GM12878 (cell line): ENCODE measurements around the gene ARID4B. TPM values are rescaled to one million over a fixed set of nuclear protein-coding genes. Genes with fewer than 3 reads are reported as not detected.

Experiments
- ATAC-seq: fragments of 200-7000 bp; cut with Tn5 transposase; 3 replicates; pipeline ENCODE4 v1.9.1; 2020; ENCODE audit warnings: mild to moderate bottlenecking, moderate library complexity
- BruUV-seq: library from RNA; stranded (reverse); fragments of 400-500 nt; replicated peaks from 2 replicates; lab custom pipeline; 2021; lab: Mats Ljungman, UMichigan
- CTCF ChIA-PET: fragments of 300-600 bp; sonication (Branson Sonifier 250); formaldehyde crosslinking; extraction: SDS; loops from one replicate; lab custom pipeline; 2021; ENCODE audit warnings: inconsistent platforms; lab: Yijun Ruan, JAX
- POLR2A ChIA-PET: fragments of 350-600 bp; formaldehyde crosslinking; extraction: SDS; loops from one replicate; lab custom pipeline; 2021; ENCODE audit warnings: inconsistent platforms; lab: Charles Lee
- RAD21 ChIA-PET: fragments of 300-600 bp; sonication (Branson Sonifier 250); formaldehyde crosslinking; loops from one replicate; lab custom pipeline; 2023; ENCODE audit warnings: antibody characterized with exemption; ENCODE audit not compliant: unreplicated experiment; lab: Charles Lee
- SMC1A ChIA-PET: fragments of 300-600 bp; sonication (Branson Sonifier 250); formaldehyde crosslinking; loops from one replicate; lab custom pipeline; 2023; ENCODE audit not compliant: unreplicated experiment, uncharacterized antibody; lab: Charles Lee
- DNase-seq: peaks from one replicate; pipeline ENCODE4 v3.0.0-alpha.2; 2011; ENCODE audit warnings: low read depth, low spot score
- FAIRE-seq: peaks from 3 replicates; lab custom pipeline; 2011; peaks lifted over from hg19 to GRCh38; lab: Jason Lieb, UNC
- H2AFZ ChIP-seq: 2 replicates; pipeline ENCODE4 v1.6.0; 2011; ENCODE audit warnings: low read depth, low read length, control low read depth; ENCODE audit not compliant: control insufficient read depth
- H3K27ac ChIP-seq: 2 replicates; pipeline ENCODE4 v1.5.1; 2011; ENCODE audit warnings: control low read depth; ENCODE audit not compliant: control insufficient read depth, insufficient read depth
- H3K27me3 ChIP-seq, 2 experiments: replicated peaks in 1 of 2; 2 replicates each; pipeline versions ENCODE4 v1.6.0 to v1.6.1; 2011; ENCODE audit warnings: low read length in 1 of 2; ENCODE audit not compliant: control insufficient read depth in 2 of 2, insufficient read depth in 2 of 2
- H3K36me3 ChIP-seq, 2 experiments: 2 replicates each; pipeline ENCODE4 v1.5.1; 2011; ENCODE audit warnings: low read length in 1 of 2; ENCODE audit not compliant: control insufficient read depth in 2 of 2, insufficient read depth in 2 of 2
- H3K4me1 ChIP-seq: 2 replicates; pipeline ENCODE4 v1.6.1; 2011; ENCODE audit warnings: mild to moderate bottlenecking, low read length, moderate library complexity, mixed read lengths; ENCODE audit not compliant: control insufficient read depth, insufficient read depth
- H3K4me2 ChIP-seq: 2 replicates; pipeline ENCODE4 v1.6.0; 2011; ENCODE audit warnings: control low read depth; ENCODE audit not compliant: control insufficient read depth, insufficient read depth
- H3K4me3 ChIP-seq: fragments of 200-600 bp; sonication (generic); 2 replicates; pipeline ENCODE4 v1.5.1; 2016
- H3K79me2 ChIP-seq: 2 replicates; pipeline ENCODE4 v1.6.0; 2011; ENCODE audit warnings: low read length; ENCODE audit not compliant: control insufficient read depth, insufficient read depth
- H3K9ac ChIP-seq: 2 replicates; pipeline ENCODE4 v1.8.0; 2011; ENCODE audit warnings: low read length, control low read depth, mixed read lengths; ENCODE audit not compliant: control insufficient read depth, insufficient read depth
- H3K9me3 ChIP-seq: replicated peaks from 3 replicates; pipeline ENCODE4 v1.5.1; 2011; ENCODE audit warnings: mild to moderate bottlenecking, low read length; ENCODE audit not compliant: control insufficient read depth, insufficient read depth
- H4K20me1 ChIP-seq: 2 replicates; pipeline ENCODE4 v1.6.0; 2011; ENCODE audit not compliant: control insufficient read depth, insufficient read depth
- CREM ChIP-seq: IDR thresholded peaks from 2 replicates; pipeline ENCODE4 v1.6.1; 2014; ENCODE audit warnings: antibody characterized with exemption, low read depth
- ETV6 ChIP-seq, 2 experiments: fragments of 450-650 bp in 1 of 2; IDR thresholded peaks in 1 of 2; conservative IDR thresholded peaks in 1 of 2; 2 replicates each; pipeline ENCODE4 v1.6.1; 2014; ENCODE audit warnings: antibody characterized with exemption in 1 of 2, borderline replicate concordance in 1 of 2, low read depth in 1 of 2, mild to moderate bottlenecking in 1 of 2, moderate library complexity in 1 of 2
- IKZF1 ChIP-seq: fragments of 450-650 bp; conservative IDR thresholded peaks from 2 replicates; pipeline ENCODE4 v1.6.1; 2017; ENCODE audit warnings: antibody characterized with exemption, mild to moderate bottlenecking
- IKZF2 ChIP-seq, 2 experiments: fragments of 450-650 bp; IDR thresholded peaks; 2 replicates each; pipeline ENCODE4 v1.6.1; 2017; ENCODE audit warnings: mild to moderate bottlenecking in 2 of 2, moderate library complexity in 2 of 2
- JUND ChIP-seq: IDR thresholded peaks from 2 replicates; pipeline ENCODE4 v1.6.1; 2012; ENCODE audit warnings: low read depth, mild to moderate bottlenecking, low read length, improper control_type of control experiment, moderate library complexity
- MYC ChIP-seq: IDR thresholded peaks from 2 replicates; pipeline ENCODE4 v1.6.1; 2011; ENCODE audit warnings: mild to moderate bottlenecking, low read length, moderate library complexity, inconsistent platforms; ENCODE audit not compliant: insufficient read depth, insufficient replicate concordance, insufficient read length, severe bottlenecking
- POLR2AphosphoS2 ChIP-seq: IDR thresholded peaks from 2 replicates; pipeline ENCODE4 v1.6.1; 2011; ENCODE audit warnings: low read depth, mild to moderate bottlenecking, low read length, improper control_type of control experiment, moderate library complexity
- SPI1 ChIP-seq: IDR thresholded peaks from 2 replicates; pipeline ENCODE4 v1.6.1; 2011; ENCODE audit warnings: low read depth, mild to moderate bottlenecking, low read length, moderate library complexity, borderline replicate concordance; ENCODE audit not compliant: insufficient read depth
- WGBS: methylation state at CpG from one replicate; pipeline ENCODE4 v1.1.6; 2016; ENCODE audit warnings: low lambda C conversion rate; ENCODE audit not compliant: insufficient replicate concordance, insufficient coverage; ENCODE audit errors: missing lambda C conversion rate; 5-methylcytosine and 5-hydroxymethylcytosine counted together
- in situ Hi-C: fragments of 300-500 bp; cut with MboI; formaldehyde crosslinking; loops from 9 replicates; pipeline ENCODE4 v1.14.3; 2018; ENCODE audit warnings: mixed read lengths
- intact Hi-C: fragments of 100-400 bp; cut with micrococcal nuclease; formaldehyde crosslinking; loops from one replicate; pipeline ENCODE4 v1.14.2; 2022; ENCODE audit not compliant: unreplicated experiment
- polyA plus RNA-seq, 11 experiments: library from polyadenylated mRNA; depleted of rRNA in 4 of 11; unstranded in 6 of 11; stranded (reverse) in 5 of 11; fragments of >200 nt; fragmentation: Nextera tagmentation in 4 of 11; fragmentation: Illumina TruSeq in 1 of 11; extraction: Ambion mirVana in 4 of 11; extraction: Trizol in 1 of 11; gene quantifications; 1 replicate in 1 of 11; 2 replicates in 10 of 11; pipeline versions ENCODE4 v1.2.1 to v1.2.3, GENCODE V29; 2011 to 2016; ENCODE audit warnings: inconsistent platforms in 2 of 11, missing spikeins in 2 of 11, low read depth in 1 of 11
- total RNA-seq, 4 experiments: library from RNA; depleted of rRNA in 3 of 4; stranded (reverse); fragments of >200 nt in 3 of 4; fragmentation: Illumina TruSeq in 1 of 4; extraction: Trizol in 1 of 4; gene quantifications; 2 replicates each; pipeline versions ENCODE4 v1.2.1 to v1.2.3, GENCODE V29; 2013 to 2021
- TF ChIP-seq, protein P1 (sequence below): fragments of 450-650 bp; IDR thresholded peaks from 2 replicates; pipeline ENCODE4 v1.6.1; 2017; ENCODE audit warnings: low read depth, mild to moderate bottlenecking, moderate library complexity
- TF ChIP-seq, protein P2 (sequence below): IDR thresholded peaks from 2 replicates; pipeline ENCODE4 v1.6.1; 2012; ENCODE audit warnings: mild to moderate bottlenecking, low read depth, low read length
- TF ChIP-seq, protein P3 (sequence below): IDR thresholded peaks from 2 replicates; pipeline ENCODE4 v1.6.1; 2012; ENCODE audit warnings: low read depth, low read length, improper control_type of control experiment
- TF ChIP-seq, protein P4 (sequence below): fragments of 450-650 bp; IDR thresholded peaks from 2 replicates; pipeline ENCODE4 v1.6.1; 2018; ENCODE audit warnings: borderline replicate concordance, mild to moderate bottlenecking; ENCODE audit not compliant: partially characterized antibody

The ARID4B gene
- total and polyA plus RNA-seq, 10 of the 15 experiments (the other 5 are each of a cell fraction or from before 2014, with no cell fraction given), result 13.6 to 39.1 (median 28.0) TPM

DNA sequence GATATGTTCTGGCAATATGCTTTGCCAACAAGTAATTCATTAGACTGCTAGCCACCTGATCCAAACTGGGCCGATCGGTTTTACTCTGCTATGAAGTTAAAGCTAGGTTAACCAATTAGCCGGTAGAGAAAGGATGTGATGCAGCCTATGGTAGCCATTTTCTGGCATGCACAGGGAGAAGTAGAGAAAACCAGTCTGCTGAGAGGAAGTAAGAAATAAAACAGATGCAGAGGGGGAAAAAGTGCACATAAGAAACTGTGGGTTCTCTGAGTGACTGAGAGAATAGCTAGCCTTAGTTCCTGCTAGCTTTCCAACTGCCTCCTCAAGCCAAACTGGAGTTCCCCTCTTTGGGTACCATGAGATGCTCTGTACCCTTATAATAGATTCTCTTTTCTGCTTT is 52.8 kb downstream of the ARID4B start (continued):
- peak in 1 of 2 experiments; percentile 55; a peak in 1 of 4 replicates for TF ChIP-seq ETV6 (conservative IDR thresholded peaks at IDR 0.05 in 1 of 2, IDR thresholded peaks at IDR 0.05 in 1 of 2; ENCODE audit: borderline replicate concordance in 1 of 2, low read depth in 1 of 2)
- no peak for TF ChIP-seq JUND
- peak; percentile 48; the same call in 1 of the 2 replicates for TF ChIP-seq SPI1
- TF ChIP-seq IKZF2 (IDR thresholded peaks at IDR 0.05), result peak in 1 of 2 experiments; percentile 14; a peak in 1 of 4 replicates
- TF ChIP-seq, protein P1, sequence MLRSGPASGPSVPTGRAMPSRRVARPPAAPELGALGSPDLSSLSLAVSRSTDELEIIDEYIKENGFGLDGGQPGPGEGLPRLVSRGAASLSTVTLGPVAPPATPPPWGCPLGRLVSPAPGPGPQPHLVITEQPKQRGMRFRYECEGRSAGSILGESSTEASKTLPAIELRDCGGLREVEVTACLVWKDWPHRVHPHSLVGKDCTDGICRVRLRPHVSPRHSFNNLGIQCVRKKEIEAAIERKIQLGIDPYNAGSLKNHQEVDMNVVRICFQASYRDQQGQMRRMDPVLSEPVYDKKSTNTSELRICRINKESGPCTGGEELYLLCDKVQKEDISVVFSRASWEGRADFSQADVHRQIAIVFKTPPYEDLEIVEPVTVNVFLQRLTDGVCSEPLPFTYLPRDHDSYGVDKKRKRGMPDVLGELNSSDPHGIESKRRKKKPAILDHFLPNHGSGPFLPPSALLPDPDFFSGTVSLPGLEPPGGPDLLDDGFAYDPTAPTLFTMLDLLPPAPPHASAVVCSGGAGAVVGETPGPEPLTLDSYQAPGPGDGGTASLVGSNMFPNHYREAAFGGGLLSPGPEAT, result peak; percentile 33; the same call in 1 of the 2 replicates

DNA sequence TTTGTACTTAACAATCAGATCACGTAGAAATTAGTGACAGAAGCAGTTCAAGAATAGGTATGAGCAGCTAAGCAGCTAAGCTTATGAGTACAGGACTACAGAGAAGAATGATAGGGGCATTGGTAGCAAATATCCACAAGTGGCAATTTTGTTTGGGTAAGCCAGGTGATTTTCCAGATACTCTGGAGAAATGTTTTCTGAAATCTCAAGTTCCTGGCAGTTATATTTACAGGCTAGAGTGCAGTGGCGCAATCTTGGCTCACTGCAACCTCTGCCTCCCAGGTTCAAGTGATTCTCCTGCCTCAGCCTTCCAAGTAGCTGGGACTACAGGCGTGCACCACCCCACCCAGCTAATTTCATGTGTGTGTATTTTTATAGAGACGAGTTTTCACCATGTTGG is 55.1 kb downstream of the ARID4B start:
- Histone ChIP-seq H3K4me2 (no peak overlapping the region), H3K4me1 (peaks cover 15% of the 10 kb centered on the region), H3K27me3 (no peaks in the 10 kb centered on the region), H3K9me3 (no peaks in the 10 kb centered on the region), H4K20me1 (no peaks in the 10 kb centered on the region), H3K4me3 (no peak overlapping the region), H3K27ac (no peak overlapping the region), H3K79me2 (peaks cover 81% of the 10 kb centered on the region), H2AFZ (no peak overlapping the region), H3K9ac (no peak overlapping the region), H3K36me3 (no peaks in the 10 kb centered on the region; a peak in 1 of 4 replicates)
- RAD21 ChIA-PET, result interaction anchor here (0.6 to 2.6 kb wide), 3 partner anchors 13 to 461 kb away, joined by 3 to 10 read pairs (median 6); no protein-coding TSS in a partner anchor
- 80% methylated on average over 4 of the region's 4 CpGs for WGBS
- CTCF ChIA-PET, result interaction anchor here (0.9 to 1.6 kb wide), 4 partner anchors 14 to 143 kb away, joined by 3 to 8 read pairs (median 4); no protein-coding TSS in a partner anchor
- FAIRE-seq (no peak), ATAC-seq (no peak), DNase-seq (no peak)
- intact Hi-C loops, result no loop called here
- in situ Hi-C loops, result no loop called here
- SMC1A ChIA-PET, result interaction anchor here (1.1 to 6.9 kb wide), 6 partner anchors 11 to 142 kb away, joined by 3 to 86 read pairs (median 6); partner anchors contain the start of genes ARID4B and GGPS1
- POLR2A ChIA-PET, result no interaction called here
- BruUV-seq, result no TSS peak
- no peak for TF ChIP-seq CREM
- TF ChIP-seq, protein P2, sequence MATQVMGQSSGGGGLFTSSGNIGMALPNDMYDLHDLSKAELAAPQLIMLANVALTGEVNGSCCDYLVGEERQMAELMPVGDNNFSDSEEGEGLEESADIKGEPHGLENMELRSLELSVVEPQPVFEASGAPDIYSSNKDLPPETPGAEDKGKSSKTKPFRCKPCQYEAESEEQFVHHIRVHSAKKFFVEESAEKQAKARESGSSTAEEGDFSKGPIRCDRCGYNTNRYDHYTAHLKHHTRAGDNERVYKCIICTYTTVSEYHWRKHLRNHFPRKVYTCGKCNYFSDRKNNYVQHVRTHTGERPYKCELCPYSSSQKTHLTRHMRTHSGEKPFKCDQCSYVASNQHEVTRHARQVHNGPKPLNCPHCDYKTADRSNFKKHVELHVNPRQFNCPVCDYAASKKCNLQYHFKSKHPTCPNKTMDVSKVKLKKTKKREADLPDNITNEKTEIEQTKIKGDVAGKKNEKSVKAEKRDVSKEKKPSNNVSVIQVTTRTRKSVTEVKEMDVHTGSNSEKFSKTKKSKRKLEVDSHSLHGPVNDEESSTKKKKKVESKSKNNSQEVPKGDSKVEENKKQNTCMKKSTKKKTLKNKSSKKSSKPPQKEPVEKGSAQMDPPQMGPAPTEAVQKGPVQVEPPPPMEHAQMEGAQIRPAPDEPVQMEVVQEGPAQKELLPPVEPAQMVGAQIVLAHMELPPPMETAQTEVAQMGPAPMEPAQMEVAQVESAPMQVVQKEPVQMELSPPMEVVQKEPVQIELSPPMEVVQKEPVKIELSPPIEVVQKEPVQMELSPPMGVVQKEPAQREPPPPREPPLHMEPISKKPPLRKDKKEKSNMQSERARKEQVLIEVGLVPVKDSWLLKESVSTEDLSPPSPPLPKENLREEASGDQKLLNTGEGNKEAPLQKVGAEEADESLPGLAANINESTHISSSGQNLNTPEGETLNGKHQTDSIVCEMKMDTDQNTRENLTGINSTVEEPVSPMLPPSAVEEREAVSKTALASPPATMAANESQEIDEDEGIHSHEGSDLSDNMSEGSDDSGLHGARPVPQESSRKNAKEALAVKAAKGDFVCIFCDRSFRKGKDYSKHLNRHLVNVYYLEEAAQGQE, result no peak
- no peak for TF ChIP-seq IKZF1
- TF ChIP-seq, protein P3, sequence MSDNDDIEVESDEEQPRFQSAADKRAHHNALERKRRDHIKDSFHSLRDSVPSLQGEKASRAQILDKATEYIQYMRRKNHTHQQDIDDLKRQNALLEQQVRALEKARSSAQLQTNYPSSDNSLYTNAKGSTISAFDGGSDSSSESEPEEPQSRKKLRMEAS, result no peak
- TF ChIP-seq POLR2AphosphoS2, result no peak
- TF ChIP-seq MYC, result no peak
- TF ChIP-seq, protein P4, sequence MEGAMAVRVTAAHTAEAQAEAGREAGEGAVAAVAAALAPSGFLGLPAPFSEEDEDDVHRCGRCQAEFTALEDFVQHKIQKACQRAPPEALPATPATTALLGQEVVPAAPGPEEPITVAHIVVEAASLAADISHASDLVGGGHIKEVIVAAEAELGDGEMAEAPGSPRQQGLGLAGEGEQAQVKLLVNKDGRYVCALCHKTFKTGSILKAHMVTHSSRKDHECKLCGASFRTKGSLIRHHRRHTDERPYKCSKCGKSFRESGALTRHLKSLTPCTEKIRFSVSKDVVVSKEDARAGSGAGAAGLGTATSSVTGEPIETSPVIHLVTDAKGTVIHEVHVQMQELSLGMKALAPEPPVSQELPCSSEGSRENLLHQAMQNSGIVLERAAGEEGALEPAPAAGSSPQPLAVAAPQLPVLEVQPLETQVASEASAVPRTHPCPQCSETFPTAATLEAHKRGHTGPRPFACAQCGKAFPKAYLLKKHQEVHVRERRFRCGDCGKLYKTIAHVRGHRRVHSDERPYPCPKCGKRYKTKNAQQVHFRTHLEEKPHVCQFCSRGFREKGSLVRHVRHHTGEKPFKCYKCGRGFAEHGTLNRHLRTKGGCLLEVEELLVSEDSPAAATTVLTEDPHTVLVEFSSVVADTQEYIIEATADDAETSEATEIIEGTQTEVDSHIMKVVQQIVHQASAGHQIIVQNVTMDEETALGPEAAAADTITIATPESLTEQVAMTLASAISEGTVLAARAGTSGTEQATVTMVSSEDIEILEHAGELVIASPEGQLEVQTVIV, result no peak
